NCI-H2227 (cell line): ENCODE results near the gene UCN3.

Experiments used
- DNase-seq: peaks from one replicate; lab custom pipeline; 2025; ENCODE audit not compliant: unreplicated experiment; lab: John Stamatoyannopoulos, UW

UCN3 gene, protein sequence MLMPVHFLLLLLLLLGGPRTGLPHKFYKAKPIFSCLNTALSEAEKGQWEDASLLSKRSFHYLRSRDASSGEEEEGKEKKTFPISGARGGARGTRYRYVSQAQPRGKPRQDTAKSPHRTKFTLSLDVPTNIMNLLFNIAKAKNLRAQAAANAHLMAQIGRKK

DNA sequence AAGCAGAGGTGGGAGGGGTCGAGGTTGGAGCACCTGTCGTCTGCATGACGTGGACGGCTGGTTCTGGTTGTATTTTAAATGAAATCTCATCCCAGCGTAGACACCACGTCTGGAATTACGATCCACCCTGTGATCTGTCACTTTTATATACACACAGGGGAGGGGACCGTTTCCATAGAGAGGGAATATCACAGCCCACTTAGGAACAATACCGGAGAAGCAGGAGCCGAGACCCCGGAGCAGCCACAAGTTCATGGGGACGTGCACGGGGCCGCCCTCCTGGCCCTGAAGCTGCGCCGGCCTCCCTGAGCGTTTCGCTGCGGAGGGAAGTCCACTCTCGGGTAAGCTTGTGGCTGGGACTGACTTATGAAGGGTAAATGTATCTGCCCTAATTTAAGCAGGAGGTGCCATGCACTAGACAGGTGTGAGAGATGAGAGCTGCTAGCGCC is at the start of gene UCN3:
Gene UCN3, plus strand, starts transcription at position 77 of the 449 bp plus-strand sequence. CDS start 8,755 bp downstream, outside the sequence.
- DNase-seq = no peak

DNA sequence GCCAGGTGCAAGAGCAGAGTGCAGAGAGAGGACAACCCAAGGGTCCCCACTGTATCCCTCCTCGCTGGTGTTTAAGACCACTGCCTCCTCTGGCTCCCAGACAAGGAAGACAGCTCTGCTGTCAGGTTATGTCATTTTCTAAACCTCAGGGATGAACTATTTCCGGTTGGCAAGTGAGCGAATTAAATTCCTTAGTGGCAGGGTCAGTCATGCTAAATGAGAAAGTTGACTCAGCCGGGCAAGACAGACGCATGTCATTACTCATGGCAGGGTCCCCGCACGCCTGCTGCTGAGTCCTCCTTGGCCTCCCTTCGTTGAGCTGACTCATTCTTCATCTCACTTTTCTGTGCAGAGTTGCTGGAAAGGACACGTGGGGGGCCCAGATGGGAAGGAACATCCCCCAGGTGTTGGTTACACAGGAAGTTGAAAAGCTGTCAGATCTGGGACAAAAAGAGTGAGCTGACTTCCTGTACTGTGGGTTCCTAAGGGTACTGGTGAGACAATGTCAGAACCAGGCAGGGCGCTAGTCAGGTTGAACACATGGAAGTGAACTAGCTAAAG is 47.1 kb upstream of the UCN3 start:
- no peak for DNase-seq

DNA sequence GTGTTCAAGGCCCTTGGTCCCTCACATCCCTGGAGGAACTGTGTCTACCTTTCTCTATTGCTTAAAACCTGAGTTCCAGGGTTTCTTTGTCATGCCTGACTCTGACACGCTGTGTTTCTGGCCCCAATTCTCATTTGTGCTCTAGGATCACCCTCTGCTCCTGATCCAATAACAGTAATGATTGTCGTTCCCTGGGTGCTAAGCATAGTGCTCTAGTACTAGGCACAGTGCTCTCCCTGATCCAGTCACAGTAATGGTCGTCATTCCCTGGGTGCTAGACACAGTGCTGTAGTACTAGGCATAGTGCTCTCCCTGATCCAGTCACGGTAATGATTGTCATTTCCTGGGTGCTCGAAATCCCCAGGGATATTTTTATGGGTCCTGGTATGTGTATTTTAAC is 46.6 kb upstream of the UCN3 start:
- DNase-seq = no peak

DNA sequence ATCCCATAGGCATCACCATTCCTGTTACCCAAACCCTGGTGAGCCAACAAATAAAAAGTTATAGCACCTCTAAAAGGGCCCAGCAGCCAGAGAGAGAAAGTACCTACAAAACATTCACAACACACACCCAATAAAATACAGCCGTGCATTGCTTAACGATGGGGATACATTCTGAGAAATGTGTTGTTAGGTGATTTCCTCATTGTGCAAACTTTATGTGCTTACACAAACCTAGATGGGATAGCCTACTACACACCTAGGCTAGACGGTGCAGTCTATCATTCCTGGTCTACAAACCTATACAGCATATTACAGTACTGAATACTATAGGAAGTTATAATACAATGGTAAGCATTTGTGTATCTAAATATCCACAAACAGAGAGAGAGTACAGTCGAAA is 44.9 kb upstream of the UCN3 start:
- no peak for DNase-seq

DNA sequence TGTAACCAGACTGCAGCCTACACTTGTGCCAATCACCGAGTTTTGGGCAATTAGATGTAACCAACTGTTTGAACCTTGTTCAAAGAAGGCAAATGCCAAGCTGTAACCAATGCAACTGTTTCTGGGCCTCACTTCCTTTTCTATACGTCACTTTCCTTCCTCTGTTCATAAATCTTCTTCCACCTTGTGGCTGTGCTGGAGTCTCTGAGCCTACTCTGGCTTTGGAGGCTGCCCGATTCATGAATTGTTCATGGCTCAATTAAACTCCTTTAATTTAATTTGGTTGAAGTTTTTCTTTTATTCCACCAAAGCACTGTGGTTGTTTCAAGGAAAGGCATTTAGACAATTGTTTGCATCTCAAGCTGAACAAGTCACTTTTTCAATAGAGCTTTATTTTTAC is 43.5 kb upstream of the UCN3 start:
- DNase-seq = no peak

DNA sequence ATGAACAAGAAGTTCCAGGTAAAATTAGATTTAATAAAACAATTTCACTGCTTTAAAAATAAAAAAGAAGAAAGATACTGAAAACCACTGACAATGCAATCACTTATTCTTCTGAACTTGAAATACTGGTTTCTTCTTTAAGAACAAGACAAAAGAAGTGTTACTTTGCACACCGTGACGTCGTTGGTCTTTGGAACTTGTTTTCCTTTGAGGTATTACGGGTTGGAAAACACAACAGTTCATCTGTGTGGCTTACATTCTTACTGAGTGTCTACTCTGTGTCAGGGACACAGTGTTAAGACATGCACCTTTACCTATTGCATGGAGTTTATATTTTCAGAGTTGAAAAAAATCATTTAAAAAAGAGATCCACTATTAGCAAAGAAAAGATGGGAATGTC is 41.3 kb upstream of the UCN3 start:
- DNase-seq = no peak

DNA sequence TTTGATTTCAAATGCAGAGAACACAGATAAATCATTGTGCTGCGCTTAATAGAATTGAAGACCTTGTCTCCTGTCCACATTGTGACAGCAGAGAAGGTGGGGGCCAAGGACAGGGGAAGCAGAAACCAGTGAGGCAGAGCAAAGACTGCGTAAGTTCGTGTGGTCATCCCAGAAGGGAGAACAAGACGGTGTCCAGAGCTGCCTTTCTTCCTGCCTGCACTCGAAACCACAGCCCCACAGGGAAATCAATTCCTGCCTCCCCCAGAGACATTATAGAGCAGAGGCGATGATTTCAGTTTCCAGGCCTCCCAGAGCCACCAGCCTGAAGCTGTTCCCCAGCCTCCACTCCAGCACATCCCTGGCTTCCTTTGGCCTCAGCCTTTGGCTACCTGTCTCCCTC is 39.7 kb upstream of the UCN3 start:
- no peak for DNase-seq

DNA sequence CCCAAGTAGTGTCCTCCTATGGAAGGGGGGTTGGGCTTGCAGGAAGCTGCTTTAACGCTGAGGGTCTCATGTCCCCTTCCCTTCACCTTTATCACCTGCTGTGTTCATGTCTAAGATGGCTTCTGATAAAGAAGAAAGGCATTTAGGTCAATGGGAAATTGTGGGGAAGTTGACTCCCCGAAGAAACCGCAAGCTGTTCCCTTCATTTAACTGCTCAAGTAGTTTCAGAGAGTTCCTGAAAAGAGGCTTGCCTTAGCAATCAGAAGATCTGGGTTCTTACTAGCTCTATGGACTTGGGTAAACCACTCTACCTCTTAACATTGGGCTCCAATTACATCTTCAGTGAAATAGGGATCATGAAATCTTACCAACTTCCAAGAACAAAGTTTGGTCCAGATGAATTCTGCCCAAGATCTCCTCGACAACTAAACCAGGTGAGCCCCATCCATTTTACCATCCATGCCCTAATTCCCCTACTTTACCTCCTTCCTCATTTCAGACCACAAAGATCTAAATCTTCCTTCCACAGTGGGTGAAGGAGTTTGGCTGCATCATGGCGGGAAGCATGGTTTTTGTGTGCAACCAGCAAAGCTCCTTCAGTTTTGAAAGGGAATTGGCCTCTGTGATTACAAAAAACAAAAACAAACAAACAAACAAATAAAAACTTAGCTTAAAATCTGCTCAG is 30.4 kb upstream of the UCN3 start:
- DNase-seq = no peak

DNA sequence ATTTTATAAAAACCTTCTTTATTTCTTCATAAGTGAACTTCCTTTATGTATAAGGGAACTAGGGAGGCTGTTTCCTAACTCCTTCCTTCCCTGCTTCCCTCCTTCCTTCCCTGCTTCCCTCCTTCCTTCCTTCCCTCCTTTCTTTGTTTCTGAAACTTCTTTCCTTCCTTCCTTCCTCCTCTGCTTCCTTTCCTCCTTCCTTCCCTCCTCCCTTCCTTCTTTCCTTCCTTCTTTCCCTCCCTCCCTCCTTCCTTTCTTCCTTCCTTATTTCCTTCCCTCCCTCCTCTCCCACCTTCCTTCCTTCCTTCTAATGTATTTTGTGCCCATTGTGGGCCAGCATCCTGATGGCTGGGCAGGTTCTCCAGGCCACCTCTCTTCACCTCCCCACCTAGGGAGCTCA is 26.8 kb upstream of the UCN3 start:
- DNase-seq = no peak

DNA sequence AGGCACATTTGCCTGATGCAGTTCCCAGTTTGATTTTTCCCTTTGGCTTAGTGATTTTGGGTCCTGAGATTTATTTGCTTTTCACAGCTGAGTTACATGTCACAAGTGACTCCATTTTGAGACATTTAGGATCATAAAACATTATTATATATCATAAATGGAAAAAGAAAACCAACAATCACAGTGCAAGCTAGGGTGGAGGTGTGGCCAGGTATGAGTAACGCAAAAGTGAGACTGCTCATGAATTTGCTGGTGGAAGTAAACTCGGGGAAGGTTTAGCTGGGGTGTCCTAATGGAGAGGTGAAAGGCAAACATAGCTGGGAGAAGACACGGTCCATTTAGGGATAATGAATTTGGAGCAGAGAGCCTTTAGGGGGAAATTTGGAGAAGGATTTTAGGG is 21.7 kb upstream of the UCN3 start:
- DNase-seq = no peak

DNA sequence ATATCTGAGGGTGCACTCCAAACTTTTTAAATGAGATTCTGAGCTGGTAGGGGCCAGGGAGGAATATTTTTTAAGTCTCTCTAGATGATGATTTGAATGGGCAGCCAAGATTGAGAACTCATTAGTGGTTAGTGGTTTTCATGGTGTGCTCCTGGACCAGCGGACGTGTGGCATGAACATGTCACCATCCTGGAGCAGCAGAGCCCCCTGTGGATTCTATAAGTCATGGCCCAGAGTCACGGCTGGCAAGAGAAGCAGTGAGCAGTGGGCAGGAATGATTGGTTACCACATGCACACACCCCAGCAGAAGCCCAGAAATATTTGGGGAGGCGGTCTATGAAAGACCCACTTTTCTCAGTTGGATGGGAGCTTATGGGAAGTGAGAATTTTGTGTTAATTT is 21.2 kb upstream of the UCN3 start:
- DNase-seq = no peak

DNA sequence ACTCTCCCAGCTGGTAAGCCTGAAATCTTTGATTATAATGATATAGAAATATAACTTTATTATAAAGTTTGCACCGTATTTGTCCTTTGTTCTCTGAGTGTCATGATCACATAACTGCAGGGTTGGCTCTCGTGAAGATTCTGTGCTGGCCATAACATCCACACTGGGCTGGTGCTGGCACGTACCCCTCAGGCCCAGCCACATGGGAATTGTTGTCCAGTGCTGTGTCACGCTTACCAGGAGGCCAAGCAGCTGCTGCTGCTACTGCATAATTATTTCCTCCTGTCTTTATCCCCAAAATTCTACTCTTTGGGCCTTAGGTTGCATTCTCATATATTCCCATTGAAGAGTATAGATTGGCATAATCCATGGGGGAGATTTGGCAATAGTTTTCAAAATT is 20.8 kb upstream of the UCN3 start:
- DNase-seq = no peak

DNA sequence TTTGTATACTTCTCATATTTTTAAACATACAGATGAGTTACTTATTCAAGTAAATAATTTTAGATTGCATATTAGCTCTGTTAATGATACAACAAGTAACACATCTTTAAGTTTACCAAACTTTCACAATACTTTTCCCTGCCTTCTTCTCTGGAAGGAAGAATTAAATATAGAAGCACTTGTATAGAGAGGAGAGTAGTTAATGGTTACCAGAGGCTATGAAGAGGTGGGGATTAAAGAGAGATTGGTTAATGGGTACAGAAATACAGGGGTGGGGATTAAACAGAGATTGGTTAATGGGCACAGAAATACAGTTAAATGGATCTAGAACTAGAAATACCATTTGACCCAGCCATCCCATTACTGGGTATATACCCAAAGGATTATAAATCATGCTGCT is 20.0 kb upstream of the UCN3 start:
- no peak for DNase-seq

DNA sequence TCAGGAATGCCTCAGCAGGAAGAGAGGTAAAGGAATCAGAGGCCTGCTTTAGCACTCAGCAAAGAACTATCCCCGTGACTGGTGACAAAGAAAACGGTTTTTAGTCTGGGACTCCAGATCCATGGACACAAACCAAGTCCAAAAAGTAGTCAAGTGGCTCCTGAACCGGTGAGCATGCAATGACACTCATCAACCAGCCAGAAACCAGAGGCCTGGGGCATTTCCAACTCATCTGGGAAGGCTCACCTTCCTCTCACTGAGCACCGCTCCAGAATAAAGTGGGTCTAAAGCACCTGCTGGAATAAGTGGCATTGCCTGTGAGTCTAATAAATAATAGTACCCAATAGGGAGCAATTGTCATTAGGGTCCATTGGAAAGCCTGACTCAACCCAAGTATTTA is 17.9 kb upstream of the UCN3 start:
- DNase-seq = no peak

DNA sequence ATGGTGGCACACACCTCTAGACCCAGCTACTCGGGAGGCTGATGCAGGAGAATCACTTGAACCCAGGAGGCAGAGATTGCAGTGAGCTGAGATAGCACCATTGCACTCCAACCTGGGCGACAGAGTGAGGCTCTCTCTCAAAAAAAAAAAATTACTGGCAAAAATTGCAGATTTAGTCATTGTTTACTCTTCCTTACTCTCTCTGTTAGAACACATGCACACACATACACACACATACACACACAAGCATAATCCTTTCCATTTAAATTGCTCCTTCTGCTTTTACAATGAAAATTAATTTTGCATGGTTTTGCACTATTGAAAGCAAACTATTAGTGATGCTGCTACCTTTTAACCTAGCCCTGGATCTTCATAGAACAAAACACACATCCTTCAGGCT is 15.4 kb upstream of the UCN3 start:
- DNase-seq = no peak

DNA sequence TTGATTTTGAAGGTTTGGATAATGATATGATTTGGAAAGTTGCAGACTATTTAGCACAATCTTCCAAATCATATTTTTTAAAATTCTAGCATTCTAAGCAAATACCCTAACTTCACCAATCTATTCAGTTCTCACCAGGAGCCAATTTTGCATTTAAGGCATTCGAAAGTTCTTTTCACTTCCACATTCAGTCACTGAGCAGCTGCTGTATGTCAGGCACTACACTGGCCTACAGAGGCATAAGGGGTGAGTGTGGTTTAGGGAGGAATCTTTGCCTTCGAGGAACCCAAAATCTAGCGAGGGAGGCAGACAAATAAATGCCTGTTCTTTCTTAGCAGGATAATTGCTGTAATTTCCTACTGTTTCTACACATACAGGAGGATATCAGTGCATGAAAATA is 10.7 kb upstream of the UCN3 start:
- no peak for DNase-seq

DNA sequence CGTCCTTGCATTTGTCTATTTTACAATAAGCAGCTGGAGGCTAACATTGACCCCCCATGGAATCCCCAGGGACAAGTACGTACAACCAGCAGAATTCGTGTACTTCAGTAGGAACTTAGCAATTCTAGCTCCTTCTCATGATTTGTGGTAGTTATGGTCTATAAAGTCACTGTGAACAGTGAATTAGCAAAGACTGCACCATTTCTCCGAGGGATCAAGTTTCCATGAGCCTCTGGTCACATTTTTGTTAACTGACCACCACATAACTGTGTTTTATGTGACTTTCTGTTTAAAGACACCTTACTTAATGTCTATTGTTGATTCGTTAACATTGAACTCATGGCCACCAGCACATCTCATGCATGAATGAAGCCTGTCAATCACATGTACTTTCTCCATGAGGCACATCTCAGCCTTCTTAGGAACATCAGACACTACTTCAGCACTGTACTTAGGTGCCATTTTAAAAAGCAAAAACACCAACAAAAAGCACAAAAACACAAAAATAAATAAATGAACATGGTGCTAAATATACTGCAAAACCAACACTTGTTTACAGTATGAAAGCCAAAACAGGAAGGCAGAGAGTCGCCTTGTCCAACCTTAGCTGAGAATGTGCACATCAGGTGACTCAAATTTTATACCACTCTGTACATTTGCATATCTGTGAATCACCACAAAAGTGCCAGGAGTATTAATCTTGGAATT is 9.0 kb upstream of the UCN3 start:
- no peak for DNase-seq

DNA sequence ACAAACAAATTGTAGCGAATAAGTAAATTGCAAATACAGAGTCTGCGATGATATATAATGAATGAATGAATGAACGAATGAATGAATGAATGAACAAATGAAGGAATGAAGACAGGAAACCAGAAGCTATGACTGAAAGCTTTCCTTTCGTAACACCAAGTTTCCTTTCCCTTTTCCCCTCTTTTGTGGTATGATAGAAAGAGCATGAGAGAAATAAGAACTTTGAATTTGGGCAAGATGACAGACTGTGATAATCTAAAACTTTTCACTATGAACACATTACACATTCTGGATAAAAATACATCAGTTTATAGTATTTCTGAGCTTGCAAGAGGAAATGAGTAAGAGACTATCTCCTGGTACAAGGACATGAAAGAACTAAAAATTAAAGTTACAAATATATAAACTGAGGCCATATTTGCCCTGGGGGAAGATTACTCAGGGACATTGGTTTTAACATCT is 8.4 kb upstream of the UCN3 start:
- no peak for DNase-seq

DNA sequence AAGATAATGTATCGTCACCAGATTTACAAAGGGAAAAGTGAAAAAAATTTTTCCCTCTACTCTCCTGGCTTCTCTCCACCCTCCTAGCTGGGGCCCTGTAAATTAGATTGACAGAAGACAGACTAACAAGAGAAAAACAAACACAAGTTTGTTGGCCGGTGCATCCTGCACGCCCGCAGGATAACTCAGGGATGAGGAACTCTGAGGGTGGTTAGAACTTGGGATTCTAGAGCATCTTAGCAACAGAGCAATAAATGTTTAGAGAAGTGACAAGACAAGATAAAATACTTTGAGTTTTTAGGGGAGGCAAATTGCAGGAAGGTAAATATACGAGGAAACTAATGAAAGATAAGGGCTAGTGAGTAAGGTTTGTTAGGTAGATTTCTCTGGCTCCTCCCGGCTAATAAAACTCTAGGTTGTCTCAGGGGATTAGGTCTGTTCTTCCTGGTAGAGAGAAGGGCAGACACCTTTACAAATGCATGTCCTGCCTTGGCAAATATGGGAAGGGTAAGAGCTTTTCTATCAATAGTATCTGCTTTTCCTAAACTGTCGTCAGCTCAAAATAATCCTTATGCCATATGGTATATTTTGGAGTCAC is 4.3 kb upstream of the UCN3 start:
- no peak for DNase-seq

DNA sequence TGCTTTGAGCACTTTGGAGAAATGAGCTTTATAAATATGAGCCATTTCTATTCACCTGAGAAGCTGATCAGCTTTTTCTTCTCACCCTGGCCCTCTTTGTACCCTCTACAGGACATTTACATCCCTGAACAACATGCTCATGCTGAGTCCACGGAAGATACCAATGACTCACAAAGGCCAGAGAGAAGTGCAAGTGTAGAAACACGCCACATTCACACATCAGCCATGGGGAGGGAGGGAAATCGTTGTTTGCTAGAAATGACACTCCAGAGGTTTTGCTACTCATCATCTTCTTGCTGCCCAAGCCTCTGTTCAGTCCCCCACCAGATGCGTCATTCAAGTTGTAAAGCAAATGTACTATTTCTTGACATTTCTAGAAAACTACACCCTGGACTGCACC is 2.8 kb upstream of the UCN3 start:
- DNase-seq = no peak

DNA sequence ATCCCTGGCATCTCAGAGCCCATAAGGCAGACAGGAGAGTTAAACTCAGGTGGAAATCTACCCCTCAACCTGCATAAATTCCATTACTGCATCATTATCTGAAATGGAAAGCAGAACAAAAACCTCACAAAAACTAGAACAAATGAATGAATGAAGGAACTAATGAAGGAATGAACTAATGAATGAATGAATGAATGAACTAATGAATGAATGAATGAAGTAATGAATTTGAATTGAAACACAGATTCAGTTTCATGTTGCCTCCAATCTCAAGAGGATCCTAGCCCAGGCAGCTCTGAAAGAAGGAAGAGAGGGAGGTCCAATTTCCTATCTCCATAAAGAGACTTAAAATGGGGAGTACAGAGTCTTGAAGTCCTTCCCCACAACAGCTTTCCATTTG is 1.9 kb upstream of the UCN3 start:
- DNase-seq = no peak

DNA sequence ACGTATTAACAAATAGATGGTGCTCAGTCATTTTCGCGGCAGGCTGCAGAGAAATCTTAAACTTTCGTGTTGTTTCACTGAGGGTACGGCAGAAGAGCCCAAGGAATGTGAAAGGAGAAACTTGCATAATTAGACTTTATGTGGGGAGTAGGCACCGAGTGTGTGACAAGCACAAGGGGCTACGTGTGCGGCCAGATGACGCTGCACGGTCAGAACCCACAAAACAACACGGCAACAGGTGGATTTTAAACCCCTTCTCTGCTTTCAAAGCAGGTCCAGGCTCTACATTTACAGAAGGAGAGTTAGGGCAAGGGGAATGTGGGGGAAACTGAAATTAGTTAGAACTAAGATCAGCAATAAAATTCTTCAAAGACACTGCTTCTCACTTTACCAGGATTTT is 392 bp upstream of the UCN3 start:
- no peak for DNase-seq
